Thyroid gland (tissue), 4 donors: Measurements from ENCODE around the gene DRC1. TPM values are rescaled to one million over a fixed set of nuclear protein-coding genes. Genes with fewer than 3 reads are reported as not detected.

Experiments used
- DNase-seq, 2 donors: peaks; one replicate each; pipeline ENCODE4 v3.0.0-alpha.2; 2019
- H3K27ac ChIP-seq, 3 donors: fragments of 200-600 bp; sonication (generic); 1 replicate in 2 of 3; 2 replicates in 1 of 3; pipeline ENCODE4 v1.5.1; 2016 to 2019; ENCODE audit warnings: mild to moderate bottlenecking in 1 of 3, moderate library complexity in 1 of 3
- H3K27me3 ChIP-seq: fragments of 200-600 bp; sonication (generic); one replicate; pipeline ENCODE4 v1.5.1; 2019
- H3K36me3 ChIP-seq, 2 donors: fragments of 200-600 bp; sonication (generic); one replicate each; pipeline ENCODE4 v1.5.1; 2016 to 2019
- H3K4me1 ChIP-seq, 2 donors: fragments of 200-600 bp; sonication (generic); one replicate each; pipeline ENCODE4 v1.5.1; 2017 to 2019
- H3K4me3 ChIP-seq, 3 donors: fragments of 200-600 bp; sonication (generic); replicated peaks in 1 of 3; 1 replicate in 2 of 3; 2 replicates in 1 of 3; pipeline ENCODE4 v1.5.1; 2016; ENCODE audit warnings: mild to moderate bottlenecking in 1 of 3
- H3K9me3 ChIP-seq: fragments of 200-600 bp; sonication (generic); one replicate; pipeline ENCODE4 v1.5.1; 2017
- CTCF ChIP-seq, 6 experiments: fragments of 200-600 bp in 3 of 6; fragments of 450-650 bp in 3 of 6; sonication (generic) in 3 of 6; IDR thresholded peaks; one replicate each; pipeline ENCODE4 v1.5.1; 2016 to 2019; ENCODE audit warnings: antibody characterized with exemption in 6 of 6, mild to moderate bottlenecking in 2 of 6, inconsistent platforms in 1 of 6, moderate library complexity in 1 of 6
- POLR2A ChIP-seq, 2 donors: fragments of 450-650 bp; IDR thresholded peaks; one replicate each; pipeline ENCODE4 v1.6.1; 2017; ENCODE audit warnings: antibody characterized with exemption in 2 of 2, mild to moderate bottlenecking in 2 of 2, moderate library complexity in 1 of 2
- WGBS, 2 donors: methylation state at CpG; one replicate each; pipeline ENCODE4 v1.1.5; 2017; 5-methylcytosine and 5-hydroxymethylcytosine counted together
- intact Hi-C: fragments of 100-400 bp; cut with DNase I; formaldehyde crosslinking; loops from one replicate; pipeline ENCODE4 v1.15.1; 2023
- total RNA-seq, 4 donors: library from RNA; depleted of rRNA; stranded (reverse); fragments of >200 nt; gene quantifications; one replicate each; pipeline ENCODE4 v1.2.3, GENCODE V29; 2016

Gene DRC1
- total RNA-seq, 4 donors from 2014 or later = not detected

GRCh38 chr2:26457251-26457666 lies 55.5 kb downstream of the DRC1 start:
- Histone ChIP-seq H3K27ac (peak overlapping the region; percentile 80 to 91 (median 88)), H3K27me3 (no peaks in the 10 kb centered on the region), H3K4me3 (no peak overlapping the region), H3K4me1 (peaks cover 22 to 24% of the 10 kb centered on the region in 2 donors), H3K9me3 (no peaks in the 10 kb centered on the region), H3K36me3 (no peaks in the 10 kb centered on the region)
- WGBS, 2 donors = 28 to 38% methylated on average over 11 of the region's 11 CpGs
- DNase-seq = peak; percentile 86 to 91
- TF ChIP-seq CTCF (IDR thresholded peaks at IDR 0.05) (no peak), POLR2A (IDR thresholded peaks at IDR 0.05) (no peak)
- intact Hi-C loops = no loop called here

- peak overlapping the region; percentile 80 to 91 (median 88) for H3K27ac ChIP-seq
- H3K27me3 ChIP-seq = no peaks in the 10 kb centered on the region
- H3K36me3 ChIP-seq = no peaks in the 10 kb centered on the region
- H3K9me3 ChIP-seq = no peaks in the 10 kb centered on the region
- TF ChIP-seq POLR2A (IDR thresholded peaks at IDR 0.05) (no peak), CTCF (IDR thresholded peaks at IDR 0.05) (no peak)
- peaks cover 22 to 27% of the 10 kb centered on the region in 2 donors for H3K4me1 ChIP-seq
- H3K4me3 ChIP-seq = no peak overlapping the region
- WGBS, 2 donors = 37 to 60% methylated on average over 16 to 18 of the region's 19 CpGs
- intact Hi-C loops = no loop called here
- DNase-seq = peak; percentile 68 to 77
Observed at GRCh38 chr2:26457695-26458364, 56.1 kb downstream of the DRC1 start.

- intact Hi-C loops = no loop called here
- TF ChIP-seq POLR2A (IDR thresholded peaks at IDR 0.05) = no peak
- TF ChIP-seq CTCF (IDR thresholded peaks at IDR 0.05) = no peak
- Histone ChIP-seq H3K36me3 (no peaks in the 10 kb centered on the region), H3K27me3 (no peaks in the 10 kb centered on the region), H3K27ac (peak overlapping the region; percentile 80 to 91 (median 88)), H3K9me3 (no peaks in the 10 kb centered on the region), H3K4me1 (peaks cover 22 to 27% of the 10 kb centered on the region in 2 donors), H3K4me3 (no peak overlapping the region)
- DNase-seq = no peak
- WGBS, 2 donors = 77 to 83% methylated on average over 12 to 14 of the region's 14 CpGs
Observed at GRCh38 chr2:26458365-26459042, 56.8 kb downstream of the DRC1 start.

- Histone ChIP-seq H3K4me1 (peaks cover 22 to 27% of the 10 kb centered on the region in 2 donors), H3K27ac (no peak overlapping the region), H3K9me3 (no peaks in the 10 kb centered on the region), H3K27me3 (no peaks in the 10 kb centered on the region), H3K36me3 (no peaks in the 10 kb centered on the region), H3K4me3 (no peak overlapping the region)
- no peak for DNase-seq
- WGBS, 2 donors = 85 to 86% methylated on average over 15 of the region's 15 CpGs
- intact Hi-C loops = loop anchor here (10.0 kb wide), 1 partner anchor 55 kb away; the partner anchor contains the start of gene DRC1
- TF ChIP-seq CTCF (IDR thresholded peaks at IDR 0.05) (no peak), POLR2A (IDR thresholded peaks at IDR 0.05) (no peak)
Observed at GRCh38 chr2:26459991-26460612, 58.4 kb downstream of the DRC1 start.
